ENCODE measurements around the gene PPM1H. TPM values are rescaled to one million over a fixed set of nuclear protein-coding genes. Genes with fewer than 3 reads are reported as not detected.

Gene PPM1H
- total RNA-seq, 1 experiment from 2014 or later, result 37.1 TPM

DNA sequence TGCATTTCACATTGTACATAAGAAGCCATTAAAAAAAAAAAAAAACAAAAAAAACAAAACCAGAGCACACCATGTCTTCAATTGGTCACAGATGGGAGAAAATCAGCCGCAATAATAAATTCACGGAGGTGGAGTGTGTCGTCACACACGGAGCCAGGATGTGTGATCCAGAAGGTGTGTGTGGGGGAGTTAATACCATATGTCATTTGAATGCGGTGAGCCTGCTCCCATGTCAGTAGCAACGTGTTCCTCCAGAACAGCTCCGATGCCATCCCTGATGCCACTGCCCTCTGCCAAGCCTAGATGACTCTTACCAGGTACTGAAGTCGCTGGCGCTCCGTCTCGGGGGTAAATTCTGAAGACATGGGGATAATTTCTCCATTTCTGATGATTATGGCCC, 197.8 kb downstream of the PPM1H start:
- peaks cover 41% of the 10 kb centered on the region for H3K4me1 Mint-ChIP-seq
- TF ChIP-seq ZNF232 (CRISPR knock-in tag; IDR thresholded peaks at IDR 0.05) (no peak), ZNF317 (CRISPR knock-in tag; IDR thresholded peaks at IDR 0.05; ENCODE audit: borderline replicate concordance, low read depth) (no peak), JAZF1 (CRISPR knock-in tag; IDR thresholded peaks at IDR 0.05) (no peak), MYBL2 (CRISPR knock-in tag; IDR thresholded peaks at IDR 0.05) (no peak), CBFB (CRISPR knock-in tag; IDR thresholded peaks at IDR 0.05; ENCODE audit: low read depth) (no peak), NR3C1 (CRISPR knock-in tag; conservative IDR thresholded peaks at IDR 0.05; ENCODE audit: low read depth) (no peak), GRHL2 (CRISPR knock-in tag; IDR thresholded peaks at IDR 0.05; ENCODE audit: insufficient replicate concordance, severe bottlenecking) (no peak)
- TF ChIP-seq, protein P1, sequence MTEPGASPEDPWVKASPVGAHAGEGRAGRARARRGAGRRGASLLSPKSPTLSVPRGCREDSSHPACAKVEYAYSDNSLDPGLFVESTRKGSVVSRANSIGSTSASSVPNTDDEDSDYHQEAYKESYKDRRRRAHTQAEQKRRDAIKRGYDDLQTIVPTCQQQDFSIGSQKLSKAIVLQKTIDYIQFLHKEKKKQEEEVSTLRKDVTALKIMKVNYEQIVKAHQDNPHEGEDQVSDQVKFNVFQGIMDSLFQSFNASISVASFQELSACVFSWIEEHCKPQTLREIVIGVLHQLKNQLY (CRISPR knock-in tag; IDR thresholded peaks at IDR 0.05), result no peak
- TF ChIP-seq, protein P2, sequence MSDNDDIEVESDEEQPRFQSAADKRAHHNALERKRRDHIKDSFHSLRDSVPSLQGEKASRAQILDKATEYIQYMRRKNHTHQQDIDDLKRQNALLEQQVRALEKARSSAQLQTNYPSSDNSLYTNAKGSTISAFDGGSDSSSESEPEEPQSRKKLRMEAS (CRISPR knock-in tag; IDR thresholded peaks at IDR 0.05), result no peak
- TF ChIP-seq, protein P3, sequence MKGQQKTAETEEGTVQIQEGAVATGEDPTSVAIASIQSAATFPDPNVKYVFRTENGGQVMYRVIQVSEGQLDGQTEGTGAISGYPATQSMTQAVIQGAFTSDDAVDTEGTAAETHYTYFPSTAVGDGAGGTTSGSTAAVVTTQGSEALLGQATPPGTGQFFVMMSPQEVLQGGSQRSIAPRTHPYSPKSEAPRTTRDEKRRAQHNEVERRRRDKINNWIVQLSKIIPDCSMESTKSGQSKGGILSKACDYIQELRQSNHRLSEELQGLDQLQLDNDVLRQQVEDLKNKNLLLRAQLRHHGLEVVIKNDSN (CRISPR knock-in tag; IDR thresholded peaks at IDR 0.05), result no peak
- TF ChIP-seq, protein P4, sequence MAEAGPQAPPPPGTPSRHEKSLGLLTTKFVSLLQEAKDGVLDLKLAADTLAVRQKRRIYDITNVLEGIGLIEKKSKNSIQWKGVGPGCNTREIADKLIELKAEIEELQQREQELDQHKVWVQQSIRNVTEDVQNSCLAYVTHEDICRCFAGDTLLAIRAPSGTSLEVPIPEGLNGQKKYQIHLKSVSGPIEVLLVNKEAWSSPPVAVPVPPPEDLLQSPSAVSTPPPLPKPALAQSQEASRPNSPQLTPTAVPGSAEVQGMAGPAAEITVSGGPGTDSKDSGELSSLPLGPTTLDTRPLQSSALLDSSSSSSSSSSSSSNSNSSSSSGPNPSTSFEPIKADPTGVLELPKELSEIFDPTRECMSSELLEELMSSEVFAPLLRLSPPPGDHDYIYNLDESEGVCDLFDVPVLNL (CRISPR knock-in tag; IDR thresholded peaks at IDR 0.05; ENCODE audit: borderline replicate concordance, low read depth), result no peak
- POLR2A ChIA-PET, result no interaction called here
- CTCF ChIA-PET, result no interaction called here
- no peak for ATAC-seq
- H3K36me3 Mint-ChIP-seq, result peaks cover 14% of the 10 kb centered on the region
- no peak overlapping the region for H3K27ac Mint-ChIP-seq
- H3K27me3 Mint-ChIP-seq (ENCODE audit: low read depth), result no peaks in the 10 kb centered on the region
- H3K4me3 Mint-ChIP-seq, result no peak overlapping the region
- no peak for DNase-seq (ENCODE audit: low spot score)
- no peaks in the 10 kb centered on the region for H3K9me3 Mint-ChIP-seq

DNA sequence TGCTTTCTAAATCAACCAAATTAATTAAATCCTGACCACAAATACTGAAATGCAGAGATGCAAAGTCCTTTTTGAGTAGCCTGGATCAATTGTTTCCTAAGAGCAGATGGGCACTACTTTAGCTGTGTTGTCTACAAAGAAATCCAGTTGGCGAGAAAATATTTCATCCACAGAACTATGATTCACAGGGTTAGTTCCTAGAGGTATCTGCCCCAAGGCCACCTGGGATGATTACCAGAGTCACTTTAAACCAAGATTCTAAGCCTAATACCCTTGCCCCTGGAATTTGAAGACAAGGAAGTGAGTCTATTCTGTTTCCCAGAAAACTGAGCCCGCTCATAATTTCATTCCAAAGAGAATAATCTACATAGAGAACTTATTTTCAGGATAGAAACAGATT, 198.4 kb downstream of the PPM1H start:
- ChIA-PET CTCF (no interaction called here), POLR2A (interaction anchor here (0.6 kb wide), 1 partner anchor 32 kb away, joined by 3 read pairs; no protein-coding TSS in a partner anchor)
- peaks cover 14% of the 10 kb centered on the region for H3K36me3 Mint-ChIP-seq
- peaks cover 38% of the 10 kb centered on the region for H3K4me1 Mint-ChIP-seq
- H3K4me3 Mint-ChIP-seq, result no peak overlapping the region
- no peaks in the 10 kb centered on the region for H3K27me3 Mint-ChIP-seq (ENCODE audit: low read depth)
- ATAC-seq (no peak), DNase-seq (ENCODE audit: low spot score) (no peak)
- H3K27ac Mint-ChIP-seq, result no peak overlapping the region
- H3K9me3 Mint-ChIP-seq, result no peaks in the 10 kb centered on the region
- no peak for TF ChIP-seq MYBL2 (CRISPR knock-in tag; IDR thresholded peaks at IDR 0.05)
- TF ChIP-seq CBFB (CRISPR knock-in tag; IDR thresholded peaks at IDR 0.05; ENCODE audit: low read depth), result no peak
- no peak for TF ChIP-seq NFATC4 (CRISPR knock-in tag; IDR thresholded peaks at IDR 0.05)
- TF ChIP-seq JAZF1 (CRISPR knock-in tag; IDR thresholded peaks at IDR 0.05), result no peak
- TF ChIP-seq NR3C1 (CRISPR knock-in tag; conservative IDR thresholded peaks at IDR 0.05; ENCODE audit: low read depth), result no peak
- TF ChIP-seq RELA (CRISPR knock-in tag; IDR thresholded peaks at IDR 0.05; ENCODE audit: borderline replicate concordance), result no peak
- no peak for TF ChIP-seq MXD4 (CRISPR knock-in tag; IDR thresholded peaks at IDR 0.05; ENCODE audit: borderline replicate concordance)
- TF ChIP-seq NFYB (CRISPR knock-in tag; conservative IDR thresholded peaks at IDR 0.05; ENCODE audit: low read depth), result no peak
- TF ChIP-seq, protein P5, sequence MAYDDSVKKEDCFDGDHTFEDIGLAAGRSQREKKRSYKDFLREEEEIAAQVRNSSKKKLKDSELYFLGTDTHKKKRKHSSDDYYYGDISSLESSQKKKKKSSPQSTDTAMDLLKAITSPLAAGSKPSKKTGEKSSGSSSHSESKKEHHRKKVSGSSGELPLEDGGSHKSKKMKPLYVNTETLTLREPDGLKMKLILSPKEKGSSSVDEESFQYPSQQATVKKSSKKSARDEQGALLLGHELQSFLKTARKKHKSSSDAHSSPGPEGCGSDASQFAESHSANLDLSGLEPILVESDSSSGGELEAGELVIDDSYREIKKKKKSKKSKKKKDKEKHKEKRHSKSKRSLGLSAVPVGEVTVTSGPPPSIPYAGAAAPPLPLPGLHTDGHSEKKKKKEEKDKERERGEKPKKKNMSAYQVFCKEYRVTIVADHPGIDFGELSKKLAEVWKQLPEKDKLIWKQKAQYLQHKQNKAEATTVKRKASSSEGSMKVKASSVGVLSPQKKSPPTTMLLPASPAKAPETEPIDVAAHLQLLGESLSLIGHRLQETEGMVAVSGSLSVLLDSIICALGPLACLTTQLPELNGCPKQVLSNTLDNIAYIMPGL (CRISPR knock-in tag; IDR thresholded peaks at IDR 0.05), result no peak
- TF ChIP-seq, protein P6, sequence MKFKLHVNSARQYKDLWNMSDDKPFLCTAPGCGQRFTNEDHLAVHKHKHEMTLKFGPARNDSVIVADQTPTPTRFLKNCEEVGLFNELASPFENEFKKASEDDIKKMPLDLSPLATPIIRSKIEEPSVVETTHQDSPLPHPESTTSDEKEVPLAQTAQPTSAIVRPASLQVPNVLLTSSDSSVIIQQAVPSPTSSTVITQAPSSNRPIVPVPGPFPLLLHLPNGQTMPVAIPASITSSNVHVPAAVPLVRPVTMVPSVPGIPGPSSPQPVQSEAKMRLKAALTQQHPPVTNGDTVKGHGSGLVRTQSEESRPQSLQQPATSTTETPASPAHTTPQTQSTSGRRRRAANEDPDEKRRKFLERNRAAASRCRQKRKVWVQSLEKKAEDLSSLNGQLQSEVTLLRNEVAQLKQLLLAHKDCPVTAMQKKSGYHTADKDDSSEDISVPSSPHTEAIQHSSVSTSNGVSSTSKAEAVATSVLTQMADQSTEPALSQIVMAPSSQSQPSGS (CRISPR knock-in tag; IDR thresholded peaks at IDR 0.05; ENCODE audit: borderline replicate concordance, low read depth), result no peak
- TF ChIP-seq, protein P7, sequence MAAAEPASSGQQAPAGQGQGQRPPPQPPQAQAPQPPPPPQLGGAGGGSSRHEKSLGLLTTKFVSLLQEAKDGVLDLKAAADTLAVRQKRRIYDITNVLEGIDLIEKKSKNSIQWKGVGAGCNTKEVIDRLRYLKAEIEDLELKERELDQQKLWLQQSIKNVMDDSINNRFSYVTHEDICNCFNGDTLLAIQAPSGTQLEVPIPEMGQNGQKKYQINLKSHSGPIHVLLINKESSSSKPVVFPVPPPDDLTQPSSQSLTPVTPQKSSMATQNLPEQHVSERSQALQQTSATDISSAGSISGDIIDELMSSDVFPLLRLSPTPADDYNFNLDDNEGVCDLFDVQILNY (CRISPR knock-in tag; IDR thresholded peaks at IDR 0.05), result no peak
- TF ChIP-seq HMGA2 (CRISPR knock-in tag; IDR thresholded peaks at IDR 0.05), result no peak
- TF ChIP-seq, protein P8, sequence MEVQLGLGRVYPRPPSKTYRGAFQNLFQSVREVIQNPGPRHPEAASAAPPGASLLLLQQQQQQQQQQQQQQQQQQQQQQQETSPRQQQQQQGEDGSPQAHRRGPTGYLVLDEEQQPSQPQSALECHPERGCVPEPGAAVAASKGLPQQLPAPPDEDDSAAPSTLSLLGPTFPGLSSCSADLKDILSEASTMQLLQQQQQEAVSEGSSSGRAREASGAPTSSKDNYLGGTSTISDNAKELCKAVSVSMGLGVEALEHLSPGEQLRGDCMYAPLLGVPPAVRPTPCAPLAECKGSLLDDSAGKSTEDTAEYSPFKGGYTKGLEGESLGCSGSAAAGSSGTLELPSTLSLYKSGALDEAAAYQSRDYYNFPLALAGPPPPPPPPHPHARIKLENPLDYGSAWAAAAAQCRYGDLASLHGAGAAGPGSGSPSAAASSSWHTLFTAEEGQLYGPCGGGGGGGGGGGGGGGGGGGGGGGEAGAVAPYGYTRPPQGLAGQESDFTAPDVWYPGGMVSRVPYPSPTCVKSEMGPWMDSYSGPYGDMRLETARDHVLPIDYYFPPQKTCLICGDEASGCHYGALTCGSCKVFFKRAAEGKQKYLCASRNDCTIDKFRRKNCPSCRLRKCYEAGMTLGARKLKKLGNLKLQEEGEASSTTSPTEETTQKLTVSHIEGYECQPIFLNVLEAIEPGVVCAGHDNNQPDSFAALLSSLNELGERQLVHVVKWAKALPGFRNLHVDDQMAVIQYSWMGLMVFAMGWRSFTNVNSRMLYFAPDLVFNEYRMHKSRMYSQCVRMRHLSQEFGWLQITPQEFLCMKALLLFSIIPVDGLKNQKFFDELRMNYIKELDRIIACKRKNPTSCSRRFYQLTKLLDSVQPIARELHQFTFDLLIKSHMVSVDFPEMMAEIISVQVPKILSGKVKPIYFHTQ (CRISPR knock-in tag; IDR thresholded peaks at IDR 0.05), result no peak
- TF ChIP-seq FOXJ3 (CRISPR knock-in tag; IDR thresholded peaks at IDR 0.05; ENCODE audit: borderline replicate concordance), result no peak

All from WTC11 (cell line).